Measurements from ENCODE around the gene SCAMP2. TPM values are rescaled to one million over a fixed set of nuclear protein-coding genes. Genes with fewer than 3 reads are reported as not detected.

The SCAMP2 gene
- total RNA-seq, 8 experiments from 2014 or later: 12.3 to 49.9 (median 24.0) TPM

DNA sequence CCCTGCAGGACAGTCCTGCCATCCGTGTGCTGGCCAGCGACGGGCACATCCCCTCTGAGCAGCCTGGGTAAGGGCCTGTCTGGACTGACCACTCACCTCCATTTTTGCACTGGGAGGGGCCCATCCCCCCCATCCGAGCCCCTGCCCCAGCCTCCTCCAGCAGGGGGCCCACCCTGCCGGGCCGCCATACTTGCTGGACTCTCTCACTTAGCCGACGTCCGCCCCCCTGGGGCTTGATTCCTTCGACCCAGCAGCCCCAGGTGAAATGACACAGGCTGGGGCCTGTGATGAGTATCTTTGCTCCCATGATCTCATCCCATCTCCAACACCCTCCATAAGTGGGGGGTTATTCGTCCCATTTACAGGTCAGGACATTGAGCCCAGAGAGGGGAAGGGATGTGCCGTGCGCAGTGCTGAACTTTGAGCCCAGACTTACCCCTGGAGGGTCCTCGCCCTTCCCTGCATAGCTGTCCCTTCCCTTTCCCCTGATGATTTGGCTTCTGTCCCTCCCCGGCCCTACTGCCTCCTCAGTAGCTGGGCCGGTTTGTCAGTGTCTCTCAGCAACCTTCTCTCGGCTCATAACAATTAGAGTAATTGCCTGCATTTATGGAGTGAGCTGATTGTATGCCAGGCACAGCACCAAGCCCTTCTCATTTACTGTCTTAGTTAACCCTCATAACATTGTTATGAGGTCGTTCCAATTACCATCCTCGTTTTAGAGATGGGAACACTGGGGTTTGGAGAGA is 56.4 kb downstream of the SCAMP2 start:
- no peak overlapping the region for H3K27ac ChIP-seq
- 0 to 61% (median 25%) methylated on average over 1 to 9 of the region's 19 CpGs; no CpG with 5 or more reads in 5 of the 10 experiments for WGBS, 10 experiments
- H3K4me3 ChIP-seq: no peak overlapping the region
- peaks cover 24 to 26% of the 10 kb centered on the region in 2 donors for H3K4me1 ChIP-seq (replicated peaks in 1 of 2)
- in situ Hi-C loops (cut with MboI; ENCODE audit: low pct_unique_long_range_greater_than_20kb in 2 of 9, low sequenced_read_pairs in 9 of 9, unreplicated experiment in 9 of 9): no loop called here
- peak in 6 of 8 experiments; percentile 1 to 55 (median 10) for ATAC-seq (replicated peaks in 6 of 8)

DNA sequence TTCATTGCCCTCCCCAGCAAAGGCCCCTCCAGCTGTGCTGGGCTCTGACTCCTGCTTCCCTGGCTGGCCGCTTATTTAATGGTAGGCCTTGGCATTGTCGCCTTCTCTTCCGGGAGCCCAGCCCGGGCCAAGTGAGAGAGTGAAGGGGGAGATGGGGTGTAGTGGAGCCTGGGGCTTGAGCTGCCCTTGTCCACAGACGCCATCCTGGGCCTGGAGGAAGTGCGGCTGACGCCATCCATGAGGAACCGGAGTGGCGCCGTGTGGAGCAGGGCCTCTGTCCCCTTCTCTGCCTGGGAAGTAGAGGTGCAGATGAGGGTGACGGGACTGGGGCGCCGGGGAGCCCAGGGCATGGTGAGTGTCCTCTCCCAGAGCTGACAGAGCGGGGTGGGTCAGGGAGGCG is 57.2 kb downstream of the SCAMP2 start:
- H3K27ac ChIP-seq: no peak overlapping the region
- peaks cover 15 to 17% of the 10 kb centered on the region in 2 donors for H3K4me1 ChIP-seq (replicated peaks in 1 of 2)
- H3K4me3 ChIP-seq: no peak overlapping the region
- no peak for ATAC-seq (replicated peaks in 6 of 8)
- 51% methylated on average over 3 of the region's 15 CpGs; no CpG with 5 or more reads in 9 of the 10 experiments for WGBS, 10 experiments
- in situ Hi-C loops (cut with MboI; ENCODE audit: low pct_unique_long_range_greater_than_20kb in 2 of 9, low sequenced_read_pairs in 9 of 9, unreplicated experiment in 9 of 9): no loop called here

DNA sequence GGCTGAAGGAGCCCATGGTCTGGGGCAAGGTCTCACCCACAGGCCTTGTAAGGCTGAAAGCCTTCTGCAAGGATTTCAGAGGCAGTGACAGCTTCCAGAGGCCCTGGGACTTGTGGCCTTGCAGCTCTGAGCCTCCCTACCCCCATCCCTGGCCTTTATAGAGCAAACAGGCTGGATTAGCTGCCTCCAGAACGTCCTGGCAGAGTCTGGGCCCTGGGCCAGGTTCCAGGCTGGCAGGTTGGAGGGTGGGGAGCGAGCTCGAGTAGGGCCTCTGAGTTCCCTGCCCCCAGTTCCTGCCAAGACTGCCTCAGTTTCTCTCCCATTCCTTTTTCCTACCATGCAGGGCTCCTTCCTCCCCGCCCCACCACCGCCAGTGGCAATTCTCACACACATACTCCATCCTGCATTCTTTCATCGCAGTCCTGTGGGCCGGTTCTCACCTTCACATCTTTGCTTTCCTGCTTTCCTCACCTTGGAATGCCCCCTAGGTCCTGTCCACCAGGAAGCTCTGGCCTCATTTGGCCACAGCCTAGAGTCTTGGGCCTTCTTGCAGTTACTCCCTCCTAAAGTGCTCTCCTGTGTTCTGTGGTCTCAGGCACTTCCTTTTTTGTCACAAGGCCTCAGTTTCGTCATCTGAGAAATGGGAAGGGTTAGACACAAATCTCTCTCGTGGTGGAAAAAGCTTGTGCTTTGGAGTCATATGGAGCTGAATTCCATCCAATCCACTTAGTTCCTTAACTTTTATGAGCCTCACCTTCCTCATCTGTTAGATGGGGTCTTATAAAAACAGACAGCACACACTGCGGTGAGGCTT is 57.8 kb downstream of the SCAMP2 start:
- in situ Hi-C loops (cut with MboI; ENCODE audit: low pct_unique_long_range_greater_than_20kb in 2 of 9, low sequenced_read_pairs in 9 of 9, unreplicated experiment in 9 of 9): no loop called here
- peaks cover 9 to 12% of the 10 kb centered on the region in 2 donors for H3K4me1 ChIP-seq (replicated peaks in 1 of 2)
- WGBS, 10 experiments: 53 to 100% (median 83%) methylated on average over 1 to 6 of the region's 10 CpGs; no CpG with 5 or more reads in 3 of the 10 experiments

DNA sequence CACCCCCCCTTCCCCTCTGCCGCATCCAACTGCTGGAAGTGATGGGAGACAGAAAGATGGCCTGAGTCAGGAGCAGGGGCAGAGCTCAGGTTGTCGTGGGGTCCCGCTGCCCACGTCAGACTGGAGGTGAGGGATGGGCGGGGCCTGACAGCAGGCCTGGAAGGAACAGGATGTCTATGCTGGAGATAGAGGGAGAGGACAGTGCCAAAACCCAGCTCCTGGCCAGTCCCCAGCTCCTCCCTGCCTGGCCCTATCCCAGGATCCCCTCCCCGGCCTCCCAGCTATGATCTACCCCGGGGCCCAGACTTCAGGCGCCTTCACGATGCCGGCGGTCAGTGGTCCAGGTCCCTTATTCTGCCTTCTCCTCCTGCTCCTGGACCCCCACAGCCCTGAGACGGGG is 60.6 kb downstream of the SCAMP2 start, which contains the start of gene LMAN1L:
Gene LMAN1L (plus strand): TSS at position 303 of the 400 bp plus-strand sequence. CDS start 20 bp downstream, at position 323.
- Histone ChIP-seq H3K4me1 (replicated peaks in 1 of 2) (peaks cover 9 to 15% of the 10 kb centered on the region in 2 donors), H3K4me3 (no peak within 1 kb of the TSS), H3K27ac (no peak within 1 kb of the TSS)
- peak in 1 of 8 experiments; percentile 10 for ATAC-seq (replicated peaks in 6 of 8)
- in situ Hi-C loops (cut with MboI; ENCODE audit: low pct_unique_long_range_greater_than_20kb in 2 of 9, low sequenced_read_pairs in 9 of 9, unreplicated experiment in 9 of 9): no loop called here
- 85% methylated on average over 4 of the region's 12 CpGs; no CpG with 5 or more reads in 9 of the 10 experiments for whole genome bisulfite sequencing, 10 experiments

More for the DNA sequence above, 57.8 kb downstream of the SCAMP2 start:
- no peak for ATAC-seq (replicated peaks in 6 of 8)
- Histone ChIP-seq H3K27ac (no peak overlapping the region), H3K4me3 (no peak overlapping the region)

DNA sequence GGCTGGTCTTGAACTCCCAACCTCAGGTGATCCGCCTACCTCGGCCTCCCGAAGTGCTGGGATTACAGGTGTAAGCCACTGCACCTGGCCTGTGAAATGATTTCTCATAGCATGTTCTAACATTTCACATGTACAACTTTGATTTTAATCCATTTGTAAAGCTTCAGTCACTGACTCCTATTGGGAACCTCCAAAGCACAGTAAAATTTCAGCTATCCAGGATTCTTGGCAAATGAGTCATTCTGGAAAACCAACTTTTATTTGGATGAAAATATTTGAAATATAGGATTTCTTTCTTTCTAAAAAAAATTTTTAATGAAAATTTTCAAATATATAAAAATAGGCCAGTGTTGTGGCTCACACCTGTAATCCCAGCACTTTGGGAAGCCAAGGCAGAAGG is 63.2 kb downstream of the SCAMP2 start:
- in situ Hi-C loops (cut with MboI; ENCODE audit: low pct_unique_long_range_greater_than_20kb in 2 of 9, low sequenced_read_pairs in 9 of 9, unreplicated experiment in 9 of 9): no loop called here
- 61 to 100% (median 80%) methylated on average over 1 to 3 of the region's 3 CpGs; no CpG with 5 or more reads in 7 of the 10 experiments for WGBS, 10 experiments
- peaks cover 7 to 13% of the 10 kb centered on the region in 2 donors for H3K4me1 ChIP-seq (replicated peaks in 1 of 2)
- H3K27ac ChIP-seq: no peak overlapping the region
- H3K4me3 ChIP-seq: no peak overlapping the region
- ATAC-seq (replicated peaks in 6 of 8): no peak

DNA sequence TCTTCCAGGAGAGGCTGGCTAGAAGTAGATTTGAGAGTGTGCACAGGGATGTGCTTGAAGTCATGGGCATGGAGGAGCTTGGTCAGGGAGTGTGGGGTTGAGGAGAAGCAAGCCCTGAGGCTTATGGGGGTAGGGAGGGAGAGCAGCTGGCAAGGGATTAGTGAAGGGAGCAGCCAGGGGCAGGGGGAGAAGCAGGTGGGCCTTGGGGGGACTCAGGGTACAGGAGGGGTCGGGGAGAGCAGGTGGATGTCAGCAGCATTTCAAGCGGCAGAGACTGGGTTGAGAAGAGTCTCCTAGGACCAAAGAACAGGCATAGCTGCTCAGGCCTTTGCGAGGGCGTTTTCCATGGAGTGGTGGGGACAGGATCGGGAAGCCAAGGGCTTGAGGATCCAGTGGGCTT is 63.9 kb downstream of the SCAMP2 start:
- in situ Hi-C loops (cut with MboI; ENCODE audit: low pct_unique_long_range_greater_than_20kb in 2 of 9, low sequenced_read_pairs in 9 of 9, unreplicated experiment in 9 of 9): no loop called here
- ATAC-seq (replicated peaks in 6 of 8): peak in 1 of 8 experiments; percentile 7
- H3K4me3 ChIP-seq: no peak overlapping the region
- WGBS, 10 experiments: 78 to 100% (median 100%) methylated on average over 1 to 3 of the region's 5 CpGs; no CpG with 5 or more reads in 7 of the 10 experiments
- peaks cover 7 to 13% of the 10 kb centered on the region in 2 donors for H3K4me1 ChIP-seq (replicated peaks in 1 of 2)
- H3K27ac ChIP-seq: no peak overlapping the region

DNA sequence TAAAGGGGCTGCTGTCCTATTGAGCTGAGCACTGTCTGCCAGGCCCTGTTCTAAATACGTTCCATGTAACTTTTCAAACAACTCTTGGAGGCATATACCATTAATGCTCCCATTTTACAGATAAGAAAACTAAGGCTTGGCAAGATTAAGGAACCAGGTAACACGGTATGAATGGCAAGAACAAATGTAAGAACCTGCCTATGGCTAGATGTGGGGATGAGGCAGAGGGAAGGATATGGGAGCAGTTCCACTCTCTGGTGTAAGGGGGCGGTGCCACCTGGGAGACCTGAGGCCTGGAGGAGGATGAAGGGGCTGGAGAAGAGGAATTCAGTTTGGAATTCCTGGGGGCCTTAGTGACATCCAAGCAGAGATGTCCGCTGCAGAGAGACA is 64.3 kb downstream of the SCAMP2 start:
- 20 to 90% (median 60%) methylated on average over 1 to 3 of the region's 4 CpGs; no CpG with 5 or more reads in 3 of the 10 experiments for WGBS, 10 experiments
- Histone ChIP-seq H3K4me1 (replicated peaks in 1 of 2) (peaks cover 7 to 13% of the 10 kb centered on the region in 2 donors), H3K27ac (no peak overlapping the region), H3K4me3 (no peak overlapping the region)
- ATAC-seq (replicated peaks in 6 of 8): peak in 1 of 8 experiments; percentile 14
- in situ Hi-C loops (cut with MboI; ENCODE audit: low pct_unique_long_range_greater_than_20kb in 2 of 9, low sequenced_read_pairs in 9 of 9, unreplicated experiment in 9 of 9): no loop called here

DNA sequence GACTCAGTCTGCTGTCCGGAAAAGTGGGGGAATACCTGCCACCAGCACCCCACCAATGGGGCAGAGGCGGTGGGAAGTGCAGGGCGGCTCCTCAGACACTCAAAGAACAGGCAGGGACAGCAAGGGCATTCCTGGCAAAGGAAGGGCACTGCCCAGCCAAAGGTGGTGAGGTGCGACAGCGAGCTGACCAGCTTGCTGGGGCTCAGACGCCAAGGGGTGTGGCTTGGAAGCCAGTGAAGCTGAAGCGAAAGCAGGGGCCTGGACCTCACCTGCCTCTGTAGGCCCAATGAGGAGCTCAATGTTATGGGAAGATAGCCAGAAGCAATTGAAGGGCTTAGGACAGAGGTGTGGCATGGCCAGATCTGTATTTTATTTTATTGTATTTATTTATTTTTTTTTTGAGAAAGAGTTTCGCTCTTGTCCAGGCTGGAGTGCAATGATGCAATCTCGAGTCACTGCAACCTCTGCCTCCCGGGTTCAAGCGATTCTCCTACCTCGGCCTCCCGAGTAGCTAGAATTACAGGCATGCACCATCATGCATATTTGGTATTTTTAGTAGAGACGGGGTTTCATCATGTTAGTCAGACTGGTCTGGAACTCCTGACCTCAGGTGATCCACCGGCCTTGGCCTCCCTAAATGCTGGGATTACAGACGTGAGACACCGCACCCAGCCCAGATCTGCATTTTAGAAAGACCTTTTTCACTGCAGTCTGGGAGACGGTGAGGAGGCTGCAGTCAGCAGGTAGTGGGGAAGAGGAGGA is 64.9 kb downstream of the SCAMP2 start:
- in situ Hi-C loops (cut with MboI; ENCODE audit: low pct_unique_long_range_greater_than_20kb in 2 of 9, low sequenced_read_pairs in 9 of 9, unreplicated experiment in 9 of 9): no loop called here

DNA sequence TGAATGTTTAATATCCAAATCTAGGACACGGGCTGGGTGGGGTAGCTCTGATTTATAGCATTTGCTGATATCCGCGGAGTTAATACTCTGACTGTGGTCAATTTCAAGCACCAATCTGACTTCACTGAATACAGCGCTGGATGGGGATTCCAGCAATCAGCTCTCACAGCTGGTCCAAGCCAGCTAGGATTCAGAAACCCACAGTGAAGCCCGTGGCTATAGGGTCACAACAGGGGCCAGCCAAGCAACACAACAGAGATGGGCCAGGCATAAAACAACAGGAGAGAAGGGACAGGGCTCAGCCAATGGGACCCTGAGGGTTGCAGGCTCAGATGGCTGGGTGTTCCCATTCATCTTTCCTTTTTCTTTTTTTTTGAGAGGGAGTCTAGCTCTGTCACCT is 65.9 kb downstream of the SCAMP2 start:
- Histone ChIP-seq H3K4me1 (replicated peaks in 1 of 2) (peaks cover 7 to 13% of the 10 kb centered on the region in 2 donors), H3K27ac (peak overlapping the region; percentile 6 to 76), H3K4me3 (no peak overlapping the region)
- in situ Hi-C loops (cut with MboI; ENCODE audit: low pct_unique_long_range_greater_than_20kb in 2 of 9, low sequenced_read_pairs in 9 of 9, unreplicated experiment in 9 of 9): no loop called here
- ATAC-seq (replicated peaks in 6 of 8): peak; percentile 5 to 97 (median 88)
- 0 to 89% (median 62%) methylated on average over 1 to 4 of the region's 5 CpGs; no CpG with 5 or more reads in 4 of the 10 experiments for WGBS, 10 experiments

More for the DNA sequence above, 64.9 kb downstream of the SCAMP2 start:
- WGBS, 10 experiments: 70 to 91% (median 83%) methylated on average over 1 to 9 of the region's 18 CpGs; no CpG with 5 or more reads in 2 of the 10 experiments
- Histone ChIP-seq H3K4me1 (replicated peaks in 1 of 2) (peaks cover 7 to 13% of the 10 kb centered on the region in 2 donors), H3K27ac (peak overlapping the region in 1 of 2 donors; percentile 76), H3K4me3 (no peak overlapping the region)
- no peak for ATAC-seq (replicated peaks in 6 of 8)

DNA sequence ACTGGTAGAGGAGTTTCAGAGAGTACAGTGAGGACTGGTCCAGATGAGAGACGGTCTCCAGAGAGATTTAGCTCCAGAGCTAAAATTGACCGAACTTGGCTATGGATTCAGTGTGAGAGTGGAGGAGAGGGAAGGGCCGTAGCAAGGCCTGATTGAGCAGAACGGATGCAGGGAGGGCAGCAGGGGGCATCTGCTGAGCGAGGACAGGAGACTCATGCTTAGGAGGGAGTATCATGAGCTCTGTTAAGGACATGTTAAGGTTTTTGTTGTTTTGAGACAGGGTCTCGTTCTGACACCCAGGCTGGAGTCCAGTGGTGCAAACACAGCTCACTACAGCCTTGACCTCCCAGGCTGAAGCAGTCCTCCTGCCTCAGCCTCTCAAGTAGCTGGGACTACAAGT is 68.2 kb downstream of the SCAMP2 start:
- Histone ChIP-seq H3K4me3 (no peak overlapping the region), H3K4me1 (replicated peaks in 1 of 2) (peaks cover 7 to 13% of the 10 kb centered on the region in 2 donors), H3K27ac (no peak overlapping the region)
- WGBS, 10 experiments: 62 to 100% (median 76%) methylated on average over 1 to 5 of the region's 6 CpGs; no CpG with 5 or more reads in 3 of the 10 experiments
- in situ Hi-C loops (cut with MboI; ENCODE audit: low pct_unique_long_range_greater_than_20kb in 2 of 9, low sequenced_read_pairs in 9 of 9, unreplicated experiment in 9 of 9): no loop called here
- ATAC-seq (replicated peaks in 6 of 8): no peak

DNA sequence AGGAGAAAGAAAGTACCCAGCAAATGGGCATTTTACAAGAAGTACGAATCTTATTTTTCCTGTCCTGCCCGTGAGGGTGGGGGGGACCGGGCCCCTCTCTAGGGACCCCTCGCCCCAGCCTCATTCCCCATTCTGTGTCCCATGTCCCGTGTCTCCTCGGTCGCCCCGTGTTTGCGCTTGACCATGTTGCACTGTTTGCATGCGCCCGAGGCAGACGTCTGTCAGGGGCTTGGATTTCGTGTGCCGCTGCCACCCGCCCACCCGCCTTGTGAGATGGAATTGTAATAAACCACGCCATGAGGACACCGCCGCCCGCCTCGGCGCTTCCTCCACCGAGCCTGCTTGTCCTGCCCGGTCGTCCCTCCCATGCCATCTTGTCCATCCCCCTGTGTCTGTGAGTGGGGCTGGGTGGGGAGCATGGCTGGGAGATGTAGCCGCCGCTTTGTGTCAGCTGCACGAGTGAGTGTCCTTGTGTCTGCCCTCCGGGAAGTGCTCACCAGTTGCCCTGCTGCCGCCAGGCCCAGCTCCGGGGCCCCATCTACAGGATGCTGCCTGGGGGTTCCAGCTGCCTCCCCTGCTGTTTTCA is 70.2 kb downstream of the SCAMP2 start:
- Histone ChIP-seq H3K27ac (no peak overlapping the region), H3K4me3 (no peak overlapping the region), H3K4me1 (replicated peaks in 1 of 2) (peaks cover 7 to 12% of the 10 kb centered on the region in 2 donors)
- in situ Hi-C loops (cut with MboI; ENCODE audit: low pct_unique_long_range_greater_than_20kb in 2 of 9, low sequenced_read_pairs in 9 of 9, unreplicated experiment in 9 of 9): no loop called here
- no peak for ATAC-seq (replicated peaks in 6 of 8)
- WGBS, 10 experiments: 60 to 100% (median 88%) methylated on average over 1 to 11 of the region's 31 CpGs; no CpG with 5 or more reads in 4 of the 10 experiments

DNA sequence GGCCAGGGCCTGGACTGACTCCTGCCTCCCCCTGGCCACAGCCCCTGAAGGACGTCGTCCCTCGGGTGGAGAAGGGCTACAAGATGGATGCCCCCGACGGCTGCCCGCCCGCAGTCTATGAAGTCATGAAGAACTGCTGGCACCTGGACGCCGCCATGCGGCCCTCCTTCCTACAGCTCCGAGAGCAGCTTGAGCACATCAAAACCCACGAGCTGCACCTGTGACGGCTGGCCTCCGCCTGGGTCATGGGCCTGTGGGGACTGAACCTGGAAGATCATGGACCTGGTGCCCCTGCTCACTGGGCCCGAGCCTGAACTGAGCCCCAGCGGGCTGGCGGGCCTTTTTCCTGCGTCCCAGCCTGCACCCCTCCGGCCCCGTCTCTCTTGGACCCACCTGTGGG is 70.9 kb downstream of the SCAMP2 start:
- ATAC-seq (replicated peaks in 6 of 8): no peak
- no peak overlapping the region for H3K27ac ChIP-seq
- peaks cover 3 to 6% of the 10 kb centered on the region in 2 donors for H3K4me1 ChIP-seq (replicated peaks in 1 of 2)
- 100% methylated on average over 1 of the region's 20 CpGs; no CpG with 5 or more reads in 8 of the 10 experiments for WGBS, 10 experiments
- in situ Hi-C loops (cut with MboI; ENCODE audit: low pct_unique_long_range_greater_than_20kb in 2 of 9, low sequenced_read_pairs in 9 of 9, unreplicated experiment in 9 of 9): no loop called here
- no peak overlapping the region for H3K4me3 ChIP-seq
